Large intestine (tissue), 3 donors: Measurements from ENCODE around the gene KIF20A. TPM values are rescaled to one million over a fixed set of nuclear protein-coding genes. Genes with fewer than 3 reads are reported as not detected.

ENCODE experiments used
- DNase-seq, 2 donors: peaks; one replicate each; pipeline versions ENCODE4 v3.0.0 to v3.0.0-alpha.2; 2013
- H3K27ac ChIP-seq: one replicate; pipeline ENCODE4 v1.5.1; 2013; ENCODE audit warnings: low read length
- H3K27me3 ChIP-seq: 2 replicates; pipeline ENCODE4 v1.6.1; 2013; ENCODE audit warnings: low read length; ENCODE audit not compliant: control insufficient read depth, insufficient read depth
- H3K36me3 ChIP-seq: 2 replicates; pipeline ENCODE4 v1.6.1; 2013; ENCODE audit warnings: low read length; ENCODE audit not compliant: control insufficient read depth, insufficient read depth
- H3K4me1 ChIP-seq: one replicate; pipeline ENCODE4 v1.6.1; 2013; ENCODE audit warnings: low read length; ENCODE audit not compliant: control insufficient read depth, insufficient read depth
- H3K4me3 ChIP-seq: one replicate; pipeline ENCODE4 v1.5.1; 2013; ENCODE audit warnings: low read length
- H3K9me3 ChIP-seq: one replicate; pipeline ENCODE4 v1.6.1; 2013; ENCODE audit warnings: mild to moderate bottlenecking, low read depth, low read length, moderate library complexity; ENCODE audit not compliant: control insufficient read depth
- WGBS: methylation state at CpG from one replicate; pipeline ENCODE4 v1.1.5; 2013; ENCODE audit warnings: low lambda C conversion rate; ENCODE audit not compliant: insufficient coverage; 5-methylcytosine and 5-hydroxymethylcytosine counted together
- polyA plus RNA-seq: library from polyadenylated mRNA; unstranded; fragments of 120-200 nt; gene quantifications from one replicate; pipeline ENCODE4 v1.2.1, GENCODE V29; 2013

KIF20A gene
- polyA plus RNA-seq, 1 donor, result 13.8 TPM

- no peaks in the 10 kb centered on the region for H3K4me1 ChIP-seq
- no peak for DNase-seq
- H3K9me3 ChIP-seq, result no peaks in the 10 kb centered on the region
- WGBS, result no CpG with 5 or more reads among the region's 6 CpGs
- no peak overlapping the region for H3K4me3 ChIP-seq
- no peak overlapping the region for H3K27ac ChIP-seq
- H3K36me3 ChIP-seq, result no peaks in the 10 kb centered on the region
- H3K27me3 ChIP-seq, result no peaks in the 10 kb centered on the region
Observed at GRCh38 chr5:138224712-138225111, 45.8 kb downstream of the KIF20A start.

- no peak for DNase-seq
- no peaks in the 10 kb centered on the region for H3K9me3 ChIP-seq
- no peaks in the 10 kb centered on the region for H3K36me3 ChIP-seq
- H3K4me1 ChIP-seq, result no peaks in the 10 kb centered on the region
- no peaks in the 10 kb centered on the region for H3K27me3 ChIP-seq
- no peak overlapping the region for H3K4me3 ChIP-seq
- H3K27ac ChIP-seq, result no peak overlapping the region
Observed at GRCh38 chr5:138226910-138227309, 48.0 kb downstream of the KIF20A start.

DNA sequence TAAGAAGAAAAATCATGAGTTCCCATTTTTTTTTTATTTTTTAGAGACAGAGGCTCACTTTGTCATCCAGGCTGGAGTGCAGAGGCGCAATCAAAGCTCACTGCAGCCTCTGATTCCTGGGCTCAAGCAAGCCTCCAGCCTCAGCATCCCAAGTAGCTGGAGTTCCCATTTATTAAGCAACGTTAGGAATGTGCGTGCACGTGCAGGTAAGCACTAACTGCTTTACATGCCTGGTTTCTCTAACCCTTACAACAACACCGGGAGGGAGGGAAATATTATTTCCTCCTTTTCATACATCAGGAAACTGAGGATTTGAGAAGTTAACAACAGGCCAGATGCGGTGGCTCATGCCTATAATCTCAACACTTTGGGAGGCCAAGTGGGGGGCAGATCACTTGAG lies 50.5 kb downstream of the KIF20A start:
- DNase-seq, result no peak
- Histone ChIP-seq H3K4me3 (no peak overlapping the region), H3K9me3 (no peaks in the 10 kb centered on the region), H3K27me3 (no peaks in the 10 kb centered on the region), H3K27ac (no peak overlapping the region), H3K4me1 (no peaks in the 10 kb centered on the region), H3K36me3 (no peaks in the 10 kb centered on the region)
- WGBS, result no CpG with 5 or more reads among the region's 6 CpGs

GRCh38 chr5:138230261-138230660 lies 51.3 kb downstream of the KIF20A start:
- H3K4me3 ChIP-seq, result no peak overlapping the region
- no peaks in the 10 kb centered on the region for H3K4me1 ChIP-seq
- no peak overlapping the region for H3K27ac ChIP-seq
- no peaks in the 10 kb centered on the region for H3K36me3 ChIP-seq
- DNase-seq, result no peak
- no peaks in the 10 kb centered on the region for H3K27me3 ChIP-seq
- no peaks in the 10 kb centered on the region for H3K9me3 ChIP-seq

- Histone ChIP-seq H3K27ac (no peak overlapping the region), H3K4me3 (no peak overlapping the region), H3K9me3 (no peaks in the 10 kb centered on the region), H3K27me3 (no peaks in the 10 kb centered on the region), H3K4me1 (no peaks in the 10 kb centered on the region), H3K36me3 (no peaks in the 10 kb centered on the region)
- no CpG with 5 or more reads among the region's 7 CpGs for WGBS
- no peak for DNase-seq
Observed at GRCh38 chr5:138230981-138231589, 52.2 kb downstream of the KIF20A start.

DNA sequence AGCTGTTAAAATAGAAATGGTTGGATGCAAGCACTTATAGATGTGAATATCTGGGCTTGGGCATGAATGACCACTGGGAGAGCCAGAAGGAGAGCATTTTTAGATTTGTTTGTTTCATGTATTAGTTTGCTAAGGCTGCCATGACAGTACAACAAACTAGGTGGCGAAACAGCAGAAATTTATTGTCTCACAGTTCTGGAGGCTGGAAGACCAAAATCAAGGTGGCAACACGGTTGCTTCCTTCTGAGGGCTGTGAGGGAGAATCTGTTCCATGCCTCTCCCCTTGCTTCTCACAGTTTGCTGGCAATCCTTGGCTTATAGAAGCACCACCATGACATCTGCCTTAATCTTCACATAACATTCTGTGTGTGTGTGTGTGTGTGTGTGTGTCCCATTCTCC lies 54.4 kb downstream of the KIF20A start:
- DNase-seq, result no peak
- no CpG with 5 or more reads among the region's 2 CpGs for WGBS
- H3K4me1 ChIP-seq, result no peaks in the 10 kb centered on the region
- H3K4me3 ChIP-seq, result no peak overlapping the region
- no peaks in the 10 kb centered on the region for H3K27me3 ChIP-seq
- H3K36me3 ChIP-seq, result no peaks in the 10 kb centered on the region
- no peak overlapping the region for H3K27ac ChIP-seq
- H3K9me3 ChIP-seq, result no peaks in the 10 kb centered on the region

- no peak for DNase-seq
- H3K27ac ChIP-seq, result no peak overlapping the region
Observed at GRCh38 chr5:138234651-138235050, 55.7 kb downstream of the KIF20A start.

More at GRCh38 chr5:138234651-138235050, 55.7 kb downstream of the KIF20A start:
- peaks cover 6% of the 10 kb centered on the region for H3K27me3 ChIP-seq
- WGBS, result no CpG with 5 or more reads among the region's 2 CpGs
- no peaks in the 10 kb centered on the region for H3K36me3 ChIP-seq
- H3K4me3 ChIP-seq, result no peak overlapping the region
- no peaks in the 10 kb centered on the region for H3K4me1 ChIP-seq
- no peaks in the 10 kb centered on the region for H3K9me3 ChIP-seq

Other genes with a start within 250 kb of the KIF20A start
- 23.5 TPM for gene FAM13B, start 146.0 kb upstream of the KIF20A start, polyA plus RNA-seq
- not detected for gene WNT8A, start 95.1 kb upstream of the KIF20A start, polyA plus RNA-seq
- gene NME5, start 39.7 kb upstream of the KIF20A start, polyA plus RNA-seq, result 2.8 TPM
- gene BRD8, start 482 bp upstream of the KIF20A start, polyA plus RNA-seq, result 88.3 TPM
- gene CDC23, start 34.2 kb downstream of the KIF20A start, polyA plus RNA-seq, result 35.7 TPM
- 6.9 TPM for gene GFRA3, start 95.5 kb downstream of the KIF20A start, polyA plus RNA-seq
- 4.5 TPM for gene CDC25C, start 152.7 kb downstream of the KIF20A start, polyA plus RNA-seq
- 30.6 TPM for gene FAM53C, start 159.2 kb downstream of the KIF20A start, polyA plus RNA-seq
- gene KDM3B, start 173.6 kb downstream of the KIF20A start, polyA plus RNA-seq, result 61.1 TPM